SIG-M5 treated with dmso at 0.1 percent for 504 hours (cell line): ENCODE measurements around the gene POU6F2.

Source experiments
- DNase-seq: peaks from one replicate; lab custom pipeline; 2025; ENCODE audit not compliant: unreplicated experiment; lab: John Stamatoyannopoulos, UW

The POU6F2 gene

GRCh38 chr7:39062811-39063210 is 85.1 kb downstream of the POU6F2 start:
- DNase-seq, result no peak

- no peak for DNase-seq
These were observed 91.3 kb downstream of the POU6F2 start for GRCh38 chr7:39069031-39069430.

- peak; percentile 53 for DNase-seq
These were observed 92.5 kb downstream of the POU6F2 start for GRCh38 chr7:39069896-39070881.

- no peak for DNase-seq
These were observed 93.4 kb downstream of the POU6F2 start for GRCh38 chr7:39071116-39071515.

GRCh38 chr7:39073432-39073831 is 95.7 kb downstream of the POU6F2 start:
- DNase-seq, result no peak

- no peak for DNase-seq
These were observed 97.5 kb downstream of the POU6F2 start for GRCh38 chr7:39075210-39075609.

GRCh38 chr7:39083781-39084180 is 106.1 kb downstream of the POU6F2 start:
- no peak for DNase-seq

GRCh38 chr7:39084349-39084748 is 106.6 kb downstream of the POU6F2 start:
- no peak for DNase-seq

GRCh38 chr7:39085189-39085588 is 107.5 kb downstream of the POU6F2 start:
- no peak for DNase-seq

GRCh38 chr7:39085590-39086049 is 107.9 kb downstream of the POU6F2 start:
- DNase-seq, result no peak

- no peak for DNase-seq
These were observed 109.1 kb downstream of the POU6F2 start for GRCh38 chr7:39086638-39087360.

GRCh38 chr7:39088730-39089593 is 111.3 kb downstream of the POU6F2 start:
- no peak for DNase-seq

GRCh38 chr7:39091145-39091544 is 113.4 kb downstream of the POU6F2 start:
- DNase-seq, result no peak

GRCh38 chr7:39091774-39092173 is 114.1 kb downstream of the POU6F2 start:
- no peak for DNase-seq

- no peak for DNase-seq
These were observed 117.0 kb downstream of the POU6F2 start for GRCh38 chr7:39094731-39095130.

- DNase-seq, result no peak
These were observed 118.3 kb downstream of the POU6F2 start for GRCh38 chr7:39095875-39096619.

GRCh38 chr7:39098506-39098905 is 120.8 kb downstream of the POU6F2 start:
- no peak for DNase-seq

GRCh38 chr7:39099146-39099545 is 121.4 kb downstream of the POU6F2 start:
- DNase-seq, result no peak

GRCh38 chr7:39100270-39100669 is 122.6 kb downstream of the POU6F2 start:
- DNase-seq, result no peak

- no peak for DNase-seq
These were observed 124.5 kb downstream of the POU6F2 start for GRCh38 chr7:39102234-39102633.
